HPDE6-E6E7 (cell line): ENCODE results near the gene CALML6.

Experiments
- DNase-seq: peaks from one replicate; pipeline ENCODE4 v3.0.0; 2011; ENCODE audit warnings: missing footprints; ENCODE audit errors: extremely low spot score

Gene CALML6

GRCh38 chr1:1892079-1892762, 22.8 kb upstream of the CALML6 start:
- DNase-seq = peak; percentile 35

GRCh38 chr1:1892763-1893120, 22.3 kb upstream of the CALML6 start:
- no peak for DNase-seq

GRCh38 chr1:1893291-1893985, 21.6 kb upstream of the CALML6 start:
- DNase-seq = no peak

GRCh38 chr1:1893997-1894353, 21.1 kb upstream of the CALML6 start:
- no peak for DNase-seq

GRCh38 chr1:1894354-1895059, 20.6 kb upstream of the CALML6 start:
- DNase-seq = peak; percentile 23

- DNase-seq = no peak
Measured at GRCh38 chr1:1895060-1895418, 20.0 kb upstream of the CALML6 start.

GRCh38 chr1:1895456-1896336, 19.4 kb upstream of the CALML6 start:
- DNase-seq = no peak

GRCh38 chr1:1898246-1898933, 16.7 kb upstream of the CALML6 start:
- DNase-seq = no peak

- no peak for DNase-seq
Measured at GRCh38 chr1:1899266-1899966, 15.6 kb upstream of the CALML6 start.

GRCh38 chr1:1899967-1900327, 15.1 kb upstream of the CALML6 start:
- DNase-seq = no peak

GRCh38 chr1:1900883-1901640, 14.0 kb upstream of the CALML6 start:
- DNase-seq = no peak

- no peak for DNase-seq
Measured at GRCh38 chr1:1901641-1902294, 13.3 kb upstream of the CALML6 start.

GRCh38 chr1:1903224-1903623, 11.8 kb upstream of the CALML6 start:
- DNase-seq = no peak

- peak; percentile 84 for DNase-seq
Measured at GRCh38 chr1:1906185-1907097, 8.6 kb upstream of the CALML6 start.

- peak; percentile 89 for DNase-seq
Measured at GRCh38 chr1:1907098-1907736, 7.8 kb upstream of the CALML6 start.

GRCh38 chr1:1908506-1908791, 6.6 kb upstream of the CALML6 start:
- DNase-seq = peak; percentile 41

GRCh38 chr1:1910033-1910465, 5.0 kb upstream of the CALML6 start:
- no peak for DNase-seq

- no peak for DNase-seq
Measured at GRCh38 chr1:1910651-1911331, 4.3 kb upstream of the CALML6 start.
